Esophagus muscularis mucosa (tissue), 4 donors: Measurements from ENCODE around the gene CDK14. TPM values are rescaled to one million over a fixed set of nuclear protein-coding genes. Genes with fewer than 3 reads are reported as not detected.

Experiments used
- DNase-seq: peaks from one replicate; pipeline ENCODE4 v3.0.0-alpha.2; 2017; ENCODE audit errors: extremely low spot score
- H3K27ac ChIP-seq, 4 donors: fragments of 200-600 bp; sonication (generic); replicated peaks in 1 of 4; 1 replicate in 3 of 4; 2 replicates in 1 of 4; pipeline ENCODE4 v1.5.1; 2016 to 2019; ENCODE audit warnings: mild to moderate bottlenecking in 1 of 4
- H3K27me3 ChIP-seq, 4 donors: fragments of 200-600 bp; sonication (generic); one replicate each; pipeline versions ENCODE4 v1.5.1 to v1.6.0; 2016 to 2019
- H3K36me3 ChIP-seq, 4 donors: fragments of 200-600 bp; sonication (generic); one replicate each; pipeline ENCODE4 v1.5.1; 2016 to 2019
- H3K4me1 ChIP-seq, 4 donors: fragments of 200-600 bp; sonication (generic); one replicate each; pipeline ENCODE4 v1.5.1; 2016 to 2019
- H3K4me3 ChIP-seq, 4 donors: fragments of 200-600 bp; sonication (generic); 1 replicate in 2 of 4; 2 replicates in 2 of 4; pipeline ENCODE4 v1.5.1; 2016 to 2019; ENCODE audit warnings: mild to moderate bottlenecking in 4 of 4, moderate library complexity in 1 of 4
- H3K9me3 ChIP-seq, 4 donors: fragments of 200-600 bp; sonication (generic); 1 replicate in 3 of 4; 2 replicates in 1 of 4; pipeline ENCODE4 v1.5.1; 2016 to 2019
- CTCF ChIP-seq, 3 experiments: fragments of 200-600 bp in 2 of 3; fragments of 450-650 bp in 1 of 3; sonication (generic) in 2 of 3; IDR thresholded peaks; one replicate each; pipeline ENCODE4 v1.5.1; 2017 to 2019; ENCODE audit warnings: antibody characterized with exemption in 3 of 3, mild to moderate bottlenecking in 2 of 3, moderate library complexity in 1 of 3
- EP300 ChIP-seq: sonication (generic); formaldehyde crosslinking; IDR thresholded peaks from one replicate; pipeline ENCODE4 v1.6.1; 2017; ENCODE audit warnings: antibody characterized with exemption
- POLR2A ChIP-seq: fragments of 450-650 bp; IDR thresholded peaks from one replicate; pipeline ENCODE4 v1.6.1; 2017; ENCODE audit warnings: antibody characterized with exemption, moderate library complexity, mild to moderate bottlenecking, low read depth
- POLR2AphosphoS5 ChIP-seq, 2 donors: sonication (generic); formaldehyde crosslinking; IDR thresholded peaks; one replicate each; pipeline ENCODE4 v1.6.1; 2017; ENCODE audit warnings: antibody characterized with exemption in 2 of 2
- WGBS: methylation state at CpG from one replicate; pipeline ENCODE4 v1.1.5; 2018; 5-methylcytosine and 5-hydroxymethylcytosine counted together
- intact Hi-C: fragments of 100-400 bp; cut with DNase I; formaldehyde crosslinking; loops from one replicate; pipeline ENCODE4 v1.15.1; 2023
- total RNA-seq, 4 donors: library from RNA; depleted of rRNA; stranded (reverse); fragments of >200 nt; gene quantifications; one replicate each; pipeline versions ENCODE4 v1.1.0 to v1.2.1, GENCODE V29; 2016

Gene CDK14
- total RNA-seq, 4 donors from 2014 or later = 9.6 to 17.7 (median 14.3) TPM

GRCh38 chr7:91020636-91021385, 424.7 kb downstream of the CDK14 start:
- WGBS = 82% methylated on average over 3 of the region's 3 CpGs
- TF ChIP-seq EP300 (no peak), CTCF (IDR thresholded peaks at IDR 0.05) (no peak), POLR2A (no peak), POLR2AphosphoS5 (IDR thresholded peaks at IDR 0.05) (no peak)
- Histone ChIP-seq H3K36me3 (no peaks in the 10 kb centered on the region), H3K4me3 (no peak overlapping the region), H3K27me3 (no peaks in the 10 kb centered on the region), H3K27ac (no peak overlapping the region), H3K9me3 (no peaks in the 10 kb centered on the region), H3K4me1 (no peaks in the 10 kb centered on the region)
- intact Hi-C loops = no loop called here
- DNase-seq = no peak

GRCh38 chr7:91021956-91022355, 425.8 kb downstream of the CDK14 start:
- H3K27me3 ChIP-seq = no peaks in the 10 kb centered on the region
- H3K4me3 ChIP-seq = no peak overlapping the region
- DNase-seq = no peak
- intact Hi-C loops = no loop called here
- TF ChIP-seq CTCF (IDR thresholded peaks at IDR 0.05) = no peak
- TF ChIP-seq EP300 = no peak
- no peak for TF ChIP-seq POLR2AphosphoS5 (IDR thresholded peaks at IDR 0.05)
- no peak for TF ChIP-seq POLR2A
- H3K27ac ChIP-seq = no peak overlapping the region
- H3K36me3 ChIP-seq = no peaks in the 10 kb centered on the region
- H3K4me1 ChIP-seq = no peaks in the 10 kb centered on the region
- 92% methylated on average over 1 of the region's 1 CpG for WGBS
- no peaks in the 10 kb centered on the region for H3K9me3 ChIP-seq

GRCh38 chr7:91025906-91026390, 429.8 kb downstream of the CDK14 start:
- no peaks in the 10 kb centered on the region for H3K36me3 ChIP-seq
- H3K4me3 ChIP-seq = no peak overlapping the region
- TF ChIP-seq EP300 (no peak), CTCF (IDR thresholded peaks at IDR 0.05) (no peak), POLR2A (no peak), POLR2AphosphoS5 (IDR thresholded peaks at IDR 0.05) (no peak)
- no peaks in the 10 kb centered on the region for H3K27me3 ChIP-seq
- no peak overlapping the region for H3K27ac ChIP-seq
- intact Hi-C loops = no loop called here
- no peak for DNase-seq
- H3K9me3 ChIP-seq = no peaks in the 10 kb centered on the region
- 87% methylated on average over 2 of the region's 2 CpGs for WGBS
- H3K4me1 ChIP-seq = no peaks in the 10 kb centered on the region

- intact Hi-C loops = loop anchor here (10.0 kb wide), 2 partner anchors 325 to 475 kb away; no protein-coding TSS in a partner anchor
Observed at GRCh38 chr7:91029688-91030087, 433.6 kb downstream of the CDK14 start.

More at GRCh38 chr7:91029688-91030087, 433.6 kb downstream of the CDK14 start:
- Histone ChIP-seq H3K9me3 (no peaks in the 10 kb centered on the region), H3K4me3 (no peak overlapping the region), H3K27ac (no peak overlapping the region), H3K27me3 (no peaks in the 10 kb centered on the region), H3K4me1 (no peaks in the 10 kb centered on the region), H3K36me3 (no peaks in the 10 kb centered on the region)
- no peak for DNase-seq
- no peak for TF ChIP-seq CTCF (IDR thresholded peaks at IDR 0.05)
- TF ChIP-seq POLR2A = no peak
- no peak for TF ChIP-seq EP300
- TF ChIP-seq POLR2AphosphoS5 (IDR thresholded peaks at IDR 0.05) = no peak
